ENCODE results near the gene CTAGE8. TPM values are rescaled to one million over a fixed set of nuclear protein-coding genes. Genes with fewer than 3 reads are reported as not detected.
"Not testable (repeated sequence)": the region's sequence is repeated elsewhere in the genome, so short reads cannot be mapped to it uniquely, and the experiment has no call there.

CTAGE8 gene, protein sequence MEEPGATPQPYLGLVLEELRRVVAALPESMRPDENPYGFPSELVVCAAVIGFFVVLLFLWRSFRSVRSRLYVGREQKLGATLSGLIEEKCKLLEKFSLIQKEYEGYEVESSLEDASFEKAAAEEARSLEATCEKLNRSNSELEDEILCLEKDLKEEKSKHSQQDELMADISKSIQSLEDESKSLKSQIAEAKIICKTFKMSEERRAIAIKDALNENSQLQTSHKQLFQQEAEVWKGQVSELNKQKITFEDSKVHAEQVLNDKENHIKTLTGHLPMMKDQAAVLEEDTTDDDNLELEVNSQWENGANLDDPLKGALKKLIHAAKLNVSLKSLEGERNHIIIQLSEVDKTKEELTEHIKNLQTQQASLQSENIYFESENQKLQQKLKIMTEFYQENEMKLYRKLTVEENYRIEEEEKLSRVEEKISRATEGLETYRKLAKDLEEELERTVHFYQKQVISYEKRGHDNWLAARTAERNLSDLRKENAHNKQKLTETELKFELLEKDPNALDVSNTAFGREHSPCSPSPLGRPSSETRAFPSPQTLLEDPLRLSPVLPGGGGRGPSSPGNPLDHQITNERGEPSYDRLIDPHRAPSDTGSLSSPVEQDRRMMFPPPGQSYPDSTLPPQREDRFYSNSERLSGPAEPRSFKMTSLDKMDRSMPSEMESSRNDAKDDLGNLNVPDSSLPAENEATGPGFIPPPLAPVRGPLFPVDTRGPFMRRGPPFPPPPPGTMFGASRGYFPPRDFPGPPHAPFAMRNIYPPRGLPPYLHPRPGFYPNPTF
- 10 to 100 TPM in 2 of 4 donors, 1 to 10 TPM in 2; 4.7 to 16.7 (median 7.8) TPM for total RNA-seq

- not testable (repeated sequence) for H3K36me3 ChIP-seq; H3K4me3 ChIP-seq; H3K4me1 ChIP-seq; DNase-seq (ENCODE audit: low spot score in 2 of 2); H3K9me3 ChIP-seq; H3K27ac ChIP-seq; H3K27me3 ChIP-seq
- 84% methylated on average over 2 of the region's 19 CpGs for WGBS
Observed at GRCh38 chr7:144269188-144269587, at the start of gene CTAGE8. Gene CTAGE8 (minus strand): TSS chr7:144269288. CDS start chr7:144269250, 38 bp downstream.

- H3K36me3 ChIP-seq; H3K27ac ChIP-seq; H3K4me1 ChIP-seq; H3K27me3 ChIP-seq; H3K9me3 ChIP-seq; H3K4me3 ChIP-seq; DNase-seq (ENCODE audit: low spot score in 2 of 2): not testable (repeated sequence)
- no CpG with 5 or more reads among the region's 1 CpG for WGBS
Observed at GRCh38 chr7:144317537-144317936, 48.4 kb upstream of the CTAGE8 start.

GRCh38 chr7:144311872-144312469 is 42.9 kb upstream of the CTAGE8 start, which contains the start of gene OR2A1:
Gene OR2A1 (plus strand): TSS chr7:144312419. CDS start chr7:144318125, 5,706 bp downstream.
- no CpG with 5 or more reads among the region's 2 CpGs for WGBS

DNA sequence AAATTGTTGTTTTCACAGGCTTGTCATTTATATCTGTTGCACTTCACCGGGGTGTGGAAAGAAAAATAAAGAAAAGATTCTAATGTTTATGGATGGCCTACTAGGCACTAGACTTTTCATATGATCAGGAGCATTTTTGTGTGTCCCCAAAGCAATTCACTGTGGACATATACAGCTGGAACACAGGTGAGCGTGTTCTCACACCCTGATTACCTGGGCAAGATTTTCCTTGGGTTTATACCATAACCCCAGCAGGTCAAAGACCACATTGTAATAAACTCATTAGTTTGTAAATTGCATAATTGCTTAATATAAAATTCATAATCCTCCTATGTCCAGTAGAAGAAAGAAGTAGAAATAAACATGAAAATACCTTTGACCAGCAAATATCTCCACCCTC is 42.1 kb upstream of the CTAGE8 start:
- H3K4me1 ChIP-seq; H3K27me3 ChIP-seq; DNase-seq (ENCODE audit: low spot score in 2 of 2); H3K36me3 ChIP-seq; H3K4me3 ChIP-seq; H3K27ac ChIP-seq; H3K9me3 ChIP-seq: not testable (repeated sequence)
- WGBS: no CpG with 5 or more reads among the region's 2 CpGs

More at GRCh38 chr7:144311872-144312469, 42.9 kb upstream of the CTAGE8 start, which contains the start of gene OR2A1:
- H3K4me1 ChIP-seq; H3K27ac ChIP-seq; H3K27me3 ChIP-seq; H3K36me3 ChIP-seq; H3K4me3 ChIP-seq; DNase-seq (ENCODE audit: low spot score in 2 of 2); H3K9me3 ChIP-seq: not testable (repeated sequence)

DNA sequence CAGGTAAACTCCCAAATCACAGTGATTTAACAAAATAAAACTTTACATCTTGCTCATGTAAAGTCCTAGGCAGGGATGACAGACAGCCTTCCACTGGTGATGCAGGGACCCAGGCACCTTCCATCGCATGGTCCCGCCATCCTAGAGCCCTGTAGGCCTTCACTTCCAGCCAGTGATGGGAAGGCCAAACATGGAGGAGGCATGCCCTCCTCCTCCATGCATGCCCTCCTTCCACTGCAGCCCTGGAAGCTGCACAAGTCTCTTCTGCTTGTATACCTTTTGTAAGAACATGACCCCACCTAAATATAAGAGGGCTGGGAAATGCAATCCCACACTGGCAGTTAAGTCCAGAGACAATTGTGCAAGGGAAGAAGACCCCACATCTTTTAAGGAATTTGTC is 40.6 kb upstream of the CTAGE8 start:
- not testable (repeated sequence) for H3K27me3 ChIP-seq; H3K27ac ChIP-seq; H3K36me3 ChIP-seq; H3K4me1 ChIP-seq; H3K9me3 ChIP-seq; DNase-seq (ENCODE audit: low spot score in 2 of 2); H3K4me3 ChIP-seq
- no CpG with 5 or more reads among the region's 2 CpGs for WGBS

GRCh38 chr7:144305156-144305555 is 36.1 kb upstream of the CTAGE8 start:
- not testable (repeated sequence) for H3K36me3 ChIP-seq; H3K4me1 ChIP-seq; H3K27me3 ChIP-seq; H3K9me3 ChIP-seq; H3K27ac ChIP-seq; H3K4me3 ChIP-seq; DNase-seq (ENCODE audit: low spot score in 2 of 2)
- no CpG with 5 or more reads among the region's 2 CpGs for WGBS

DNA sequence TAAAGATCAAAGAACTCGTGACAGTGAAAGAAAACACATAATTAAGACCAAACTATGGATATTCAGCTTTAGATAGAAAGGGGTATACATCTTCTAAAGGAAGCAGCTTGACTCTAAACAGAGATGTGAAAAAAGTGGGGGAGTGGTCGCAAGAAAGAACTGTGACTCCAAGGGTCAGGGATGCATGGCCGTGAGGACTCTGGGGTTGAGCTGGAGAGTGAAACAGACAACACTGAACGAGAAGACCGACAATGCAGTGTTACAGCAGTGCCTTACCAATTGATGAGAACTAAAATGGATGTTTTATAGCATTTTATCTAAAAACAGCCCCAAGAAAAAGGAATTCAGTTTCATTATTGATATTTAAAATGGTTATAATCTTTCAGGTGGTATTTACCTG is 34.5 kb upstream of the CTAGE8 start:
- H3K4me1 ChIP-seq; DNase-seq (ENCODE audit: low spot score in 2 of 2); H3K9me3 ChIP-seq; H3K27ac ChIP-seq; H3K36me3 ChIP-seq; H3K27me3 ChIP-seq; H3K4me3 ChIP-seq: not testable (repeated sequence)
- WGBS: no CpG with 5 or more reads among the region's 5 CpGs

DNA sequence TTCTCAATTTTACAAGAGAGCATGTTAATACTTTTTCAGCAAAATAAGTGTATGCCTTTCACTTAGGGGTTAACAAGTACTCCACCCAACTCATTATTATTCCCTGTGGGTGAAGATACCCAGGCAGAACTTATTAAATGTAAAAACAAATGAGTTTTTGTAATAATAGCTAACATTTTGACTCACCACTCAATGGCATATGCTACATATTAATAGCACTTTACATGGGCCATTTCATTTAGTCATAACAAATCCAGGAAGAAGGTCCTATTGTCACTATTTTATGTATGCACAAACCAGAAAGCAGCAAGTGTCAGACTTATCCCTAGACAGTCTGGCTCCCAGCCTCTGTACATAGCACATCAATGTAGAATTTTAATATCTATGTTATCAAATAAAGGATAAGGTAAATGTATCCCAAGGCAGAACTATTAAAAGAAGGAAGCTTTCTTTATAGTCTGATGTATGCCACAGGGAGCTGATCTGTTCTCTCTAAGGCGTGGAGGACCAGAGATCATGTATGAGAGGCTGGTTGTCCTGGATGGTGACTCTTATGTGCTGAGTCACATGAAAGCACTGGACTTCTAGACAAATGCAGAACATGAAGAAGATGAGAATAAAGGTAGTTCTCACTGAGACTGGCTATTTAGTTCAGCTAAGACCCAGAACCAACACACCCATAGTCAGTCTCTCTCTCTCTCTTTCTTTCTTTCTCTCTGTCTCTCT is 33.7 kb upstream of the CTAGE8 start:
- not testable (repeated sequence) for DNase-seq (ENCODE audit: low spot score in 2 of 2); H3K4me1 ChIP-seq; H3K36me3 ChIP-seq; H3K27me3 ChIP-seq; H3K27ac ChIP-seq; H3K4me3 ChIP-seq; H3K9me3 ChIP-seq
- no CpG with 5 or more reads among the region's 1 CpG for WGBS

DNA sequence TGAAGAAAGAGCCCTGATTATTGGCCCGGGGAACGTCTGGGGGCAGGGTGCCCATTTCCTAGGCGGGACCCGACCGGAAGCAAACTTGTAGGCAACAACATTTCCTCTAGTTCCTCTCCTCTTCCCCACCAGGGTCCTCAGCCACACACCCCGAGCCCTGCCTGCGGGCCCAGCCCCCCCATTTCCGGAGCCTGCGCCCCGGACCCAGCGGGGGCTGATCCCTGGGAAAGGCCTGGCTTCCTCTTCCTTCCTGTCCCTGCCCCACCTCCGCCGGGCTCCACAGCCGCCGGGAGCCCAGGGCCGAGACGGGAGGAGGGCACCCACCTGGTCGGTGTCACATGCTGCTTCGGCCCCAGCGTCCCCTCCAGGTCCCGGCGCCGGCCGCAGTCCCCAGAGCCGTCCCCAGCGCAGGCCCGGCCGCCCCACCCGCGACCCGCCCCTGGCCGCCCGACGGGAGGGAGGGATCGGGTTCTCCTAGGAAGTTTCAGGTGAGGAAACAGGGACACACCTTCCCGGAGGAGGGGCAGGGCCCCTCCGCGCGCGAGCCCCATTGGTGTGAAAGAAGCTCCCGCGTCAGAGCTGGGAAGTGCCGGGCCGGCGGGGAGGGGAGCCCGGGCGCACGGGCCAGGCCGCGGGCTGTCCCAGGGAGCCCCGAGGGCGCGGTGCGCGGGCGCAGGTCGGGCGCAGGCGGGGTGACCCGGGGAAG is 24.9 kb upstream of the CTAGE8 start:
- H3K36me3 ChIP-seq; H3K27ac ChIP-seq; H3K9me3 ChIP-seq; DNase-seq (ENCODE audit: low spot score in 2 of 2); H3K27me3 ChIP-seq; H3K4me1 ChIP-seq; H3K4me3 ChIP-seq: not testable (repeated sequence)
- no CpG with 5 or more reads among the region's 60 CpGs for WGBS

GRCh38 chr7:144292384-144293161 is 23.5 kb upstream of the CTAGE8 start:
- not testable (repeated sequence) for H3K4me3 ChIP-seq; H3K27me3 ChIP-seq; H3K27ac ChIP-seq; DNase-seq (ENCODE audit: low spot score in 2 of 2); H3K36me3 ChIP-seq; H3K9me3 ChIP-seq; H3K4me1 ChIP-seq
- WGBS: 49% methylated on average over 3 of the region's 14 CpGs

- not testable (repeated sequence) for DNase-seq (ENCODE audit: low spot score in 2 of 2)
Observed at GRCh38 chr7:144291607-144292006, 22.5 kb upstream of the CTAGE8 start.

DNA sequence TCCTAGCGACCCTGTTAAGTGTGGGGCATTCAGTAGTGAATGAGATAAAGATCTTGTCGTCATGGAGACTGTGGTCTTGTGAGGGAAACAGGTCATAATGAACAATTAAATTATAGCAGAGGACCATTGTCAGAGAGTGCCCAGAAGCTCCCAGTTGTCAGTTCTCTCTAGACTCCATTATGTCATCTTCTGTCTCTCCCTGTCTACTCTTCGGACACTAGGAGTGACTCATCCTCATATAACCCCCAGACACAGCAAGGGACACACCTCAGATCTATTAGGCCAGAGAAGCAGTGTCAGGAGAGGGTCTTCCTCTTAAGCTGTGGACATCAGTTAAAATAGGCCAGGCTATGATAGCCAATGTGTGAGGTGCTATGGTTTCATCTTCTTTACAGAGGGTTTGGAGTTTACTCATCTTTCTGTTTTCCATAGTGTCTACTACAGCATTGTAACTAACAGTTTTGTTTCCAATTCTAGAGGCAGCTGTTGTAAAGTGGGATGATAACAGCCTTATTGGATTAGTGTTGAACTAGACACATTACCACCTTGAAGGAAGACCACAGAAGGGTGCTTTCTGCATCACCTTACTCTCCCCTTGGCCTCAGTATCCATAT is 18.2 kb upstream of the CTAGE8 start:
- not testable (repeated sequence) for H3K36me3 ChIP-seq; H3K4me3 ChIP-seq; H3K9me3 ChIP-seq; H3K27ac ChIP-seq; H3K4me1 ChIP-seq; DNase-seq (ENCODE audit: low spot score in 2 of 2); H3K27me3 ChIP-seq
- WGBS: no CpG with 5 or more reads among the region's 3 CpGs

More at GRCh38 chr7:144291607-144292006, 22.5 kb upstream of the CTAGE8 start:
- H3K27me3 ChIP-seq, H3K4me3 ChIP-seq, H3K4me1 ChIP-seq, H3K27ac ChIP-seq, H3K36me3 ChIP-seq, H3K9me3 ChIP-seq: not testable (repeated sequence)
- WGBS: 67% methylated on average over 2 of the region's 4 CpGs

Measured in suprapubic skin (tissue), 4 donors.